ENCODE data around the gene PTPRK. TPM values are rescaled to one million over a fixed set of nuclear protein-coding genes. Genes with fewer than 3 reads are reported as not detected.

PTPRK gene
- total RNA-seq, 1 experiment from 2014 or later, result 34.2 TPM

- Histone ChIP-seq H3K79me2 (ENCODE audit: insufficient read depth, low read length) (no peaks in the 10 kb centered on the region), H3K9me2 (ENCODE audit: insufficient read depth) (no peaks in the 10 kb centered on the region), H3K4me1 (ENCODE audit: control insufficient read depth in 1 of 2, insufficient read depth in 2 of 2, low read length in 2 of 2) (no peaks in the 10 kb centered on the region; a peak in 1 of 4 replicates), H3K27ac (ENCODE audit: low read depth, low read length) (no peak overlapping the region), H3K9me3 (ENCODE audit: control insufficient read depth in 1 of 2, insufficient read depth in 1 of 2, low read depth in 1 of 2, low read length in 2 of 2) (no peaks in the 10 kb centered on the region), H2AFZ (ENCODE audit: low read depth, low read length, poor library complexity, severe bottlenecking) (no peak overlapping the region), H3K27me3 (ENCODE audit: insufficient read depth, low read length) (no peaks in the 10 kb centered on the region), H4K20me1 (ENCODE audit: insufficient read depth) (no peaks in the 10 kb centered on the region), H3K4me2 (ENCODE audit: low read length) (no peak overlapping the region), H3K9ac (ENCODE audit: low read length) (no peak overlapping the region), H3K4me3 (replicated peaks in 1 of 2; ENCODE audit: low read depth in 1 of 2, low read length in 2 of 2) (no peak overlapping the region), H3K36me3 (ENCODE audit: control insufficient read depth in 1 of 2, insufficient read depth in 2 of 2, low read length in 2 of 2) (no peaks in the 10 kb centered on the region)
- CTCF ChIA-PET, result no interaction called here
- no peak for ATAC-seq
- BruUV-seq (replicated peaks), result no TSS peak
- DNase-seq (ENCODE audit: low read depth, low spot score), result no peak
- RAD21 ChIA-PET (ENCODE audit: low non-redundant PET in 1 of 2, low total read pairs in 2 of 2, uncharacterized antibody in 2 of 2, unreplicated experiment in 2 of 2), result no interaction called here
- intact Hi-C loops (cut with micrococcal nuclease), result no loop called here
- TF ChIP-seq RAD21 (IDR thresholded peaks at IDR 0.05; ENCODE audit: low read depth), result no peak
- POLR2A ChIA-PET, result no interaction called here
Observed at GRCh38 chr6:128465368-128466343, 54.7 kb downstream of the PTPRK start.

GRCh38 chr6:128464790-128465189, 55.6 kb downstream of the PTPRK start:
- no TSS peak for BruUV-seq (replicated peaks)
- DNase-seq (ENCODE audit: low read depth, low spot score) (no peak), ATAC-seq (no peak)
- RAD21 ChIA-PET (ENCODE audit: low non-redundant PET in 1 of 2, low total read pairs in 2 of 2, uncharacterized antibody in 2 of 2, unreplicated experiment in 2 of 2), result no interaction called here
- Histone ChIP-seq H2AFZ (ENCODE audit: low read depth, low read length, poor library complexity, severe bottlenecking) (no peak overlapping the region), H3K27me3 (ENCODE audit: insufficient read depth, low read length) (no peaks in the 10 kb centered on the region), H3K9me3 (ENCODE audit: control insufficient read depth in 1 of 2, insufficient read depth in 1 of 2, low read depth in 1 of 2, low read length in 2 of 2) (no peaks in the 10 kb centered on the region), H3K4me3 (replicated peaks in 1 of 2; ENCODE audit: low read depth in 1 of 2, low read length in 2 of 2) (no peak overlapping the region), H3K4me1 (ENCODE audit: control insufficient read depth in 1 of 2, insufficient read depth in 2 of 2, low read length in 2 of 2) (no peaks in the 10 kb centered on the region; a peak in 1 of 4 replicates), H3K79me2 (ENCODE audit: insufficient read depth, low read length) (no peaks in the 10 kb centered on the region), H3K36me3 (ENCODE audit: control insufficient read depth in 1 of 2, insufficient read depth in 2 of 2, low read length in 2 of 2) (no peaks in the 10 kb centered on the region), H3K4me2 (ENCODE audit: low read length) (no peak overlapping the region), H3K27ac (ENCODE audit: low read depth, low read length) (no peak overlapping the region), H3K9ac (ENCODE audit: low read length) (no peak overlapping the region), H4K20me1 (ENCODE audit: insufficient read depth) (no peaks in the 10 kb centered on the region), H3K9me2 (ENCODE audit: insufficient read depth) (no peaks in the 10 kb centered on the region)
- TF ChIP-seq CEBPB (IDR thresholded peaks at IDR 0.05; ENCODE audit: low read depth) (no peak), ELF1 (IDR thresholded peaks at IDR 0.05; ENCODE audit: borderline replicate concordance, low read depth) (no peak), CBX3 (IDR thresholded peaks at IDR 0.05; ENCODE audit: low read depth) (no peak), YY1 (IDR thresholded peaks at IDR 0.05; ENCODE audit: extremely low read depth, insufficient replicate concordance, low read depth, low read length) (no peak), EZH2 (IDR thresholded peaks at IDR 0.05) (no peak), TCF7L2 (IDR thresholded peaks at IDR 0.05; ENCODE audit: borderline replicate concordance, extremely low read depth, insufficient read depth, insufficient read length) (no peak), POLR2A (IDR thresholded peaks at IDR 0.05; ENCODE audit: borderline replicate concordance, extremely low read depth, insufficient read depth, insufficient read length) (no peak), CTCF (IDR thresholded peaks at IDR 0.05 in 2 of 3, conservative IDR thresholded peaks at IDR 0.05 in 1 of 3; ENCODE audit: borderline replicate concordance in 1 of 3, insufficient read depth in 1 of 3, low read depth in 2 of 3, low read length in 2 of 3) (no peak)
- CTCF ChIA-PET, result no interaction called here
- intact Hi-C loops (cut with micrococcal nuclease), result no loop called here
- POLR2A ChIA-PET, result no interaction called here
